HepG2 (cell line): ENCODE results near the gene SMG5. TPM values are rescaled to one million over a fixed set of nuclear protein-coding genes. Genes with fewer than 3 reads are reported as not detected.

Experiments
- AGO1 ChIP-seq: fragments of 200-400 bp; formaldehyde crosslinking; IDR thresholded peaks from 2 replicates; pipeline ENCODE4 v1.6.1; 2017; ENCODE audit warnings: mild to moderate bottlenecking, low read depth, low read length, moderate library complexity; ENCODE audit not compliant: poor library complexity, severe bottlenecking
- ATF7 ChIP-seq, 2 experiments: fragments of 450-650 bp in 1 of 2; sonication (generic) in 1 of 2; formaldehyde crosslinking in 1 of 2; IDR thresholded peaks; 2 replicates each; pipeline versions ENCODE4 v1.4.0 to v1.6.1; 2016 to 2020; ENCODE audit warnings: antibody characterized with exemption in 1 of 2, mild to moderate bottlenecking in 1 of 2, missing genetic modification reagents in 1 of 2
- CREB1 ChIP-seq, 2 experiments: fragments of 450-650 bp in 1 of 2; IDR thresholded peaks; 2 replicates each; pipeline ENCODE4 v1.6.1; 2016 to 2017; ENCODE audit warnings: control low read depth in 1 of 2, mild to moderate bottlenecking in 1 of 2, missing compliant biosample characterization in 1 of 2, missing genetic modification characterization in 1 of 2
- ERF ChIP-seq: IDR thresholded peaks from 2 replicates; pipeline ENCODE4 v1.6.1; 2018; ENCODE audit warnings: missing biosample characterization, missing genetic modification reagents
- MTF1 ChIP-seq: sonication (generic); formaldehyde crosslinking; IDR thresholded peaks from 2 replicates; pipeline ENCODE4 v1.5.0; 2020; ENCODE audit warnings: missing genetic modification reagents
- MXI1 ChIP-seq: IDR thresholded peaks from 3 replicates; pipeline ENCODE4 v1.6.1; 2012; ENCODE audit warnings: low read depth, low read length, inconsistent platforms, borderline replicate concordance
- NBN ChIP-seq: fragments of 450-650 bp; conservative IDR thresholded peaks from 2 replicates; pipeline ENCODE4 v1.6.1; 2017
- NFE2L2 ChIP-seq: fragments of 150-350 bp; IDR thresholded peaks from 2 replicates; pipeline ENCODE4 v1.6.1; 2014; ENCODE audit warnings: low read length
- NONO ChIP-seq, 2 experiments: fragments of 450-650 bp in 1 of 2; sonication (generic) in 1 of 2; formaldehyde crosslinking in 1 of 2; IDR thresholded peaks in 1 of 2; conservative IDR thresholded peaks in 1 of 2; 2 replicates each; pipeline versions ENCODE4 v1.6.1 to v1.8.0; 2017 to 2022; ENCODE audit warnings: mild to moderate bottlenecking in 1 of 2, missing genetic modification reagents in 1 of 2, moderate library complexity in 1 of 2
- NPAS2 ChIP-seq: sonication (generic); formaldehyde crosslinking; IDR thresholded peaks from 2 replicates; pipeline ENCODE4 v1.8.0; 2022; ENCODE audit warnings: mild to moderate bottlenecking, missing genetic modification reagents, borderline replicate concordance
- PHF20 ChIP-seq: sonication (generic); formaldehyde crosslinking; IDR thresholded peaks from 2 replicates; pipeline ENCODE4 v1.5.0; 2020; ENCODE audit warnings: mild to moderate bottlenecking, missing genetic modification reagents
- RFX1 ChIP-seq: fragments of 450-650 bp; IDR thresholded peaks from 2 replicates; pipeline ENCODE4 v1.6.1; 2017
- SAFB2 ChIP-seq: sonication (generic); formaldehyde crosslinking; IDR thresholded peaks from 2 replicates; pipeline ENCODE4 v1.5.1; 2020; ENCODE audit warnings: missing genetic modification reagents, low read depth, mild to moderate bottlenecking, borderline replicate concordance
- SNAPC5 ChIP-seq: sonication (generic); formaldehyde crosslinking; IDR thresholded peaks from 2 replicates; pipeline ENCODE4 v1.8.1; 2023; ENCODE audit warnings: mild to moderate bottlenecking, missing genetic modification reagents, borderline replicate concordance
- STAT5B ChIP-seq: sonication (generic); formaldehyde crosslinking; IDR thresholded peaks from 2 replicates; pipeline ENCODE4 v1.4.0; 2020; ENCODE audit warnings: missing genetic modification reagents
- TBP ChIP-seq: sonication (generic); formaldehyde crosslinking; IDR thresholded peaks from 2 replicates; pipeline ENCODE4 v1.5.0; 2020; ENCODE audit warnings: missing genetic modification reagents
- THAP11 ChIP-seq: IDR thresholded peaks from 2 replicates; pipeline ENCODE4 v1.6.1; 2016; ENCODE audit warnings: missing biosample characterization, missing genetic modification reagents
- THYN1 ChIP-seq: sonication (generic); formaldehyde crosslinking; IDR thresholded peaks from 2 replicates; pipeline ENCODE4 v1.8.1; 2023; ENCODE audit warnings: low read depth, mild to moderate bottlenecking, moderate library complexity, missing genetic modification reagents, borderline replicate concordance
- ZBTB3 ChIP-seq: sonication (generic); formaldehyde crosslinking; IDR thresholded peaks from 2 replicates; pipeline ENCODE4 v1.4.0; 2020; ENCODE audit warnings: low read depth, mild to moderate bottlenecking, moderate library complexity, missing genetic modification reagents, borderline replicate concordance
- ZBTB38 ChIP-seq: sonication (generic); formaldehyde crosslinking; IDR thresholded peaks from 2 replicates; pipeline ENCODE4 v1.5.1; 2020; ENCODE audit warnings: mild to moderate bottlenecking, missing genetic modification reagents
- ZFP36L2 ChIP-seq: sonication (generic); formaldehyde crosslinking; IDR thresholded peaks from 2 replicates; pipeline ENCODE4 v1.4.0; 2020; ENCODE audit warnings: missing genetic modification reagents
- ZNF3 ChIP-seq: IDR thresholded peaks from 2 replicates; pipeline ENCODE4 v1.7.0; 2017; ENCODE audit warnings: inconsistent platforms
- ZNF326 ChIP-seq: sonication (generic); formaldehyde crosslinking; IDR thresholded peaks from 2 replicates; pipeline ENCODE4 v1.4.0; 2020; ENCODE audit warnings: missing genetic modification reagents, borderline replicate concordance
- ZNF354B ChIP-seq: sonication (generic); formaldehyde crosslinking; IDR thresholded peaks from 2 replicates; pipeline ENCODE4 v1.8.0; 2022; ENCODE audit warnings: mild to moderate bottlenecking, missing genetic modification reagents
- ZNF556 ChIP-seq: sonication (generic); formaldehyde crosslinking; IDR thresholded peaks from 2 replicates; pipeline ENCODE4 v1.4.0; 2020; ENCODE audit warnings: mild to moderate bottlenecking, missing genetic modification reagents, borderline replicate concordance
- ZSCAN21 ChIP-seq: sonication (generic); formaldehyde crosslinking; IDR thresholded peaks from 2 replicates; pipeline ENCODE4 v1.8.0; 2022; ENCODE audit warnings: mild to moderate bottlenecking, missing genetic modification reagents, moderate library complexity, borderline replicate concordance
- ZSCAN22 ChIP-seq: sonication (generic); formaldehyde crosslinking; IDR thresholded peaks from 2 replicates; pipeline ENCODE4 v1.4.0; 2020; ENCODE audit warnings: mild to moderate bottlenecking, missing genetic modification reagents
- polyA plus RNA-seq, 8 experiments: library from polyadenylated mRNA; depleted of rRNA in 3 of 8; stranded (reverse) in 7 of 8; unstranded in 1 of 8; fragments of >200 nt; fragmentation: Illumina TruSeq in 4 of 8; extraction: Trizol in 4 of 8; gene quantifications; 2 replicates each; pipeline versions ENCODE4 v1.2.1 to v1.2.3, GENCODE V29; 2011 to 2016; ENCODE audit warnings: low read depth in 4 of 8, missing spikeins in 1 of 8, mixed read lengths in 1 of 8; ENCODE audit not compliant: insufficient read depth in 1 of 8
- total RNA-seq, 5 experiments: library from RNA; depleted of rRNA; stranded (reverse); fragments of >200 nt; fragmentation: Illumina TruSeq; extraction: Trizol; gene quantifications; 2 replicates each; pipeline ENCODE4 v1.2.3, GENCODE V29; 2016; ENCODE audit warnings: low read depth in 1 of 5
- TF ChIP-seq, protein P1 (sequence below): sonication (generic); formaldehyde crosslinking; IDR thresholded peaks from 2 replicates; pipeline ENCODE4 v1.5.0; 2020; ENCODE audit warnings: missing genetic modification reagents
- TF ChIP-seq, protein P2 (sequence below): sonication (generic); formaldehyde crosslinking; IDR thresholded peaks from 2 replicates; pipeline ENCODE4 v1.4.0; 2020; ENCODE audit warnings: missing genetic modification reagents, borderline replicate concordance

The SMG5 gene
- total and polyA plus RNA-seq, 2 of the 13 experiments (the other 11 are each of a cell fraction or from before 2014, with no cell fraction given) = 50.5 to 84.0 TPM

- TF ChIP-seq, protein P1, sequence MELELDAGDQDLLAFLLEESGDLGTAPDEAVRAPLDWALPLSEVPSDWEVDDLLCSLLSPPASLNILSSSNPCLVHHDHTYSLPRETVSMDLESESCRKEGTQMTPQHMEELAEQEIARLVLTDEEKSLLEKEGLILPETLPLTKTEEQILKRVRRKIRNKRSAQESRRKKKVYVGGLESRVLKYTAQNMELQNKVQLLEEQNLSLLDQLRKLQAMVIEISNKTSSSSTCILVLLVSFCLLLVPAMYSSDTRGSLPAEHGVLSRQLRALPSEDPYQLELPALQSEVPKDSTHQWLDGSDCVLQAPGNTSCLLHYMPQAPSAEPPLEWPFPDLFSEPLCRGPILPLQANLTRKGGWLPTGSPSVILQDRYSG = no peak
- TF ChIP-seq THYN1 (CRISPR knock-in tag) (no peak), STAT5B (CRISPR knock-in tag) (no peak), TBP (no peak), RFX1 (no peak), ZBTB38 (CRISPR knock-in tag) (peak; percentile 60; the same call in 1 of the 2 replicates), ZSCAN21 (CRISPR knock-in tag) (peak; percentile 80), CREB1 (IDR thresholded peaks at IDR 0.05) (peak; percentile 90), CREB1 (CRISPR knock-in tag; IDR thresholded peaks at IDR 0.05) (peak; percentile 95), ZBTB3 (CRISPR knock-in tag) (0 out of 2 replicates have a peak, but pooled peaks have one; percentile 7), ZFP36L2 (CRISPR knock-in tag) (no peak), ZNF3 (CRISPR knock-in tag) (no peak), NFE2L2 (no peak; the same call in 1 of the 2 replicates), ZNF354B (CRISPR knock-in tag) (0 out of 2 replicates have a peak, but pooled peaks have one; percentile 78), ATF7 (IDR thresholded peaks at IDR 0.05) (no peak), ATF7 (CRISPR knock-in tag; IDR thresholded peaks at IDR 0.05) (peak; percentile 44; the same call in 1 of the 2 replicates), ZNF556 (CRISPR knock-in tag) (no peak), NBN (no peak), ZSCAN22 (CRISPR knock-in tag) (0 out of 2 replicates have a peak, but pooled peaks have one; percentile 37), NONO (IDR thresholded peaks at IDR 0.05) (no peak), NONO (CRISPR knock-in tag; conservative IDR thresholded peaks at IDR 0.05) (peak; percentile 74), AGO1 (peak; percentile 86), ZNF326 (CRISPR knock-in tag) (no peak), SNAPC5 (CRISPR knock-in tag) (no peak; the same call in 1 of the 2 replicates), ERF (CRISPR knock-in tag) (peak; percentile 74), MXI1 (peak; percentile 48; the same call in 1 of the 3 replicates), MTF1 (no peak; the same call in 1 of the 2 replicates), SAFB2 (CRISPR knock-in tag) (no peak), NPAS2 (CRISPR knock-in tag) (no peak), PHF20 (CRISPR knock-in tag) (peak; percentile 85), THAP11 (CRISPR knock-in tag) (peak; percentile 85)
- TF ChIP-seq, protein P2, sequence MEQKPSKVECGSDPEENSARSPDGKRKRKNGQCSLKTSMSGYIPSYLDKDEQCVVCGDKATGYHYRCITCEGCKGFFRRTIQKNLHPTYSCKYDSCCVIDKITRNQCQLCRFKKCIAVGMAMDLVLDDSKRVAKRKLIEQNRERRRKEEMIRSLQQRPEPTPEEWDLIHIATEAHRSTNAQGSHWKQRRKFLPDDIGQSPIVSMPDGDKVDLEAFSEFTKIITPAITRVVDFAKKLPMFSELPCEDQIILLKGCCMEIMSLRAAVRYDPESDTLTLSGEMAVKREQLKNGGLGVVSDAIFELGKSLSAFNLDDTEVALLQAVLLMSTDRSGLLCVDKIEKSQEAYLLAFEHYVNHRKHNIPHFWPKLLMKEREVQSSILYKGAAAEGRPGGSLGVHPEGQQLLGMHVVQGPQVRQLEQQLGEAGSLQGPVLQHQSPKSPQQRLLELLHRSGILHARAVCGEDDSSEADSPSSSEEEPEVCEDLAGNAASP (CRISPR knock-in tag) = no peak
Measured at GRCh38 chr1:156212833-156213643, 69.6 kb downstream of the SMG5 start, which contains the start of gene PMF1 (continued).
